Measurements from ENCODE around the gene ZNF629.

Gene ZNF629

GRCh38 chr16:30766206-30766932 lies 20.6 kb downstream of the ZNF629 start:
- no peak for DNase-seq

- DNase-seq = no peak
These were observed 22.1 kb downstream of the ZNF629 start for GRCh38 chr16:30764816-30765465.

DNA sequence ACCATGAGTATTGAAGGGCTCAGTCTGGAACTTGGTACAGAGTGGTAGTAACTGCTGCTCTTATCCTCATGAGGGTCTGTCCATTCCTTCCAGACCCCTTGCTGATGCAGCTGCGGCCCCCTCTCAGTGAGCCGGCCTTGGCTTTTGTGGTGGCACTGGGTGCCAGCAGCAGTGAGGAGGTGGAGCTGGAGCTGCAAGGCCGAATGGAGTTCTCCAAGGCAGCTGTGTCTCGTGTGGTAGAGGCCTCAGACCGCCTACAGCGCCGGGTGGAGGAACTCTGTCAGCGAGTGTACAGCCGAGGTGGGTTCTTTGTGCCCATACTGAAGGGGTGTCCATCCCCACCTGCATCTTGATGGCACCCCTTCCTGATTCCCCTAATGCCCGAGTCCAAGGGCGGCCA lies 22.9 kb downstream of the ZNF629 start:
- no peak for DNase-seq

GRCh38 chr16:30762991-30763725 lies 23.8 kb downstream of the ZNF629 start:
- DNase-seq = no peak

GRCh38 chr16:30761928-30762902 lies 24.8 kb downstream of the ZNF629 start, which contains the start of the genes CFAP119 and RNF40:
Gene CFAP119 (minus strand): TSS chr16:30762062. CDS start chr16:30761748, 314 bp downstream.
Gene RNF40 (plus strand): TSS chr16:30762322. CDS start chr16:30762546, 224 bp downstream.
- DNase-seq = peak; percentile 85 to 96 (median 87)

DNA sequence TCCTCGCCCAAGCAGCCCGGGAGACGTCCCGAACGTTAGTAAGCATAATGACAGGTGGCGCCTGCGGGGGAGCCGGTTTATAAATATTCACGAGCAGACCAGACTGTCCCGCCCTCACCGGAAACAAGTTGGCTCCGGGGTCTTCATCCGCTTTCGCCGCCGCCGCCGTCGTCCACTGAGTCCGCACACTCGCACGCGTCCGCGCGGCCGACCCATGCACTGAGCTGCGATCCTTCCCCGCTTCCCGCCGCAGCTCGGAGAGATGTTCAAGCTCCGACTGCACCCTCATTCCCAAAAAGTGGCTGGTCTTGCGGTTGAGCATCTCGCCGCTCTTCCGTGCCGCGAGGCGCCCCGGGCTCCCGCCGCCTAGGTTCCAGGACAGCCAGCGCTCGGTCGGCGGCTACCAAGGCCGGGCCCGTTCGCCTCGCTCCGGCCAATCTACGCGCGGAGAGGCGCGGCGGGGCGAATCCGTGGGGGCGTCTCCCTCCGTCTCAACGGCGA lies 25.5 kb downstream of the ZNF629 start:
- peak in 3 of 5 donors; percentile 17 to 46 (median 24) for DNase-seq

- no peak for DNase-seq
These were observed 26.2 kb downstream of the ZNF629 start for GRCh38 chr16:30760577-30761426.

DNA sequence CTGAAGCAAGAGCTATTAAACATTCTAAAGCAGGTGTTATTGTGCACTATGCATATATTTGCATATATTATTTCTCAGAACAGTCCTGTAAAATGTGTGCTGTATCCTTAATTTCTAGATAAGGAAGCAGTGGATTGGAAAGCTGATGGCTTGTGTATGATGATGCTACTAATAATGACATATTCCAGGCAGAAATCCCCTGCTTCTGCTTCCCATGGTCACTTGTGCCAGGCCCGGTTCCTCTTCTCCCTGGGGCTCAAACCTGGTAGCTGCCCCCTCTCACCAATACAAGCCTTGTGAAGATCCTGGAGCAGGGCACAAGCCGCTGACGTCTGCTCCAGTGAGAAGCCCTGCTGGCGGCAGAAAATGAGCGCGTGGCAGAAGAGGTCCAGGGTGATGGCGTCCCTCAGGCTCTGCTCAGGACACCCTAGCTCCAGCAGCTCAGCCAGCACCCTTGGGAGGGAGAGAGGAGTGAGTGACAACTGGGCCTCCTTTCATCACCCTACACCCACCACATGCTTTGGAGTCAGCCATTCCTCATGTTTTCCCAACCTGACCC lies 26.9 kb downstream of the ZNF629 start:
- DNase-seq = no peak

- no peak for DNase-seq
These were observed 28.0 kb downstream of the ZNF629 start for GRCh38 chr16:30758988-30759491.

- DNase-seq = no peak
These were observed 29.7 kb downstream of the ZNF629 start for GRCh38 chr16:30757316-30757715.

DNA sequence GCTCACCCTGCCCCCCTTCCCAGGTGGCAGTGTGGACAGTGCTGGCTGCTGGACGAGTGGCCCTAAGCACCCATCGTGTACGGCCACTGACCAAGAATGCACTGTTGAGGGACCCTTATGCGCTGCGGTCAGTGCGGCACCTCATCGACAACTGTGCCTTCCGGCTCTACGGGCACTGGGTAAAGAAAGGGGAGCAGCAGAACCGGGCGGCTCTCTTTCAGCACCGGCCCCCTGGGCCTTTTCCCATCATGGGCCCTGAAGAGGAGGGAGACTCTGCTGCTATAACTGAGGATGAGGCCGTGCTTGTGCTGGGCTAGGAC lies 30.3 kb downstream of the ZNF629 start:
- DNase-seq = no peak

DNA sequence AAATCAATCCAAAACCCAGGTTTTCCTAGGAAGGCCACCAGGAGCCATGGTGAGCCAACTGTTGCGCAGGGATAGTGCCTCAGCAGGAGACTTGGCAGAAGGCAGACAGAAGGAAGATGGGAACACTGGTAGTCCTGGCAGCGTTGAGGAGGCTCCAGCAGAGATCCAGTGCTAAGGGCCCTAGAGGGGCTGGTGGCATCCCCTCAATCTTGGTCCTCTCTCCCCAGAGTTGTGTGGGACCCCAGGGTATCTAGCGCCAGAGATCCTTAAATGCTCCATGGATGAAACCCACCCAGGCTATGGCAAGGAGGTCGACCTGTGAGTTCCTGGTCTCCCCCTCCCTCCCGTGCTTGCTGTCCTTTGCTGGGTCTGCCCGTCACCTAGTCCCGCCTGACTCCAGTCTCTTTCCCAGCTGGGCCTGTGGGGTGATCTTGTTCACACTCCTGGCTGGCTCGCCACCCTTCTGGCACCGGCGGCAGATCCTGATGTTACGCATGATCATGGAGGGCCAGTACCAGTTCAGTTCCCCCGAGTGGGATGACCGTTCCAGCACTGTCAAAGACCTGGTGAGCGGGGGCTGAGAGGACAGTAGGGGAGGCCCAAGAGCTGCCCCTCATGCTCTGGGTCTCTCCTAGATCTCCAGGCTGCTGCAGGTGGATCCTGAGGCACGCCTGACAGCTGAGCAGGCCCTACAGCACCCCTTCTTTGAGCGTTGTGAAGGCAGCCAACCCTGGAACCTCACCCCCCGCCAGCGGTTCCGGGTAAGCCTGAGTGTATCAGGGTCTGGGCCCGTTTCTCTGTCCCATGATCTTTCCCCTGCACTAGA lies 30.8 kb downstream of the ZNF629 start:
- no peak for DNase-seq

DNA sequence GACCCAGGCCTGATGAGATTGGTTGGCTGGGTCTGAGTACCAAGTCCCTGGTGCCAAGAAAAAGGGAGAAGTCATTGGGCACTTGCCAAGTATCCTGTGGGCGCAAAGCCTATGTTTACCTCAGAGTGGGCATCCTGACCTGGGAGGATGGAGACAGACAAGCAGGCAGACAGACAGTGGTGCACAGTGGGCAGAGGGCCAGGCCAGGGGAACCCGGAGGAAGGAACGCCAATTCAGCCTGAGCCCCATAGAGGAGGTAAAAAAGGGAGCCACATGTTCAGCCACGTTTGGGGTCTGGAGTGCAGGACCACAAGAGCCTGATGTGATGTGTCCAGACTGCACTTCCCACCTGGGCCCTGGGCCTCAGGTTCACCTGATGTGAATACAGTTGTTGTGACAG lies 33.4 kb downstream of the ZNF629 start:
- no peak for DNase-seq

DNA sequence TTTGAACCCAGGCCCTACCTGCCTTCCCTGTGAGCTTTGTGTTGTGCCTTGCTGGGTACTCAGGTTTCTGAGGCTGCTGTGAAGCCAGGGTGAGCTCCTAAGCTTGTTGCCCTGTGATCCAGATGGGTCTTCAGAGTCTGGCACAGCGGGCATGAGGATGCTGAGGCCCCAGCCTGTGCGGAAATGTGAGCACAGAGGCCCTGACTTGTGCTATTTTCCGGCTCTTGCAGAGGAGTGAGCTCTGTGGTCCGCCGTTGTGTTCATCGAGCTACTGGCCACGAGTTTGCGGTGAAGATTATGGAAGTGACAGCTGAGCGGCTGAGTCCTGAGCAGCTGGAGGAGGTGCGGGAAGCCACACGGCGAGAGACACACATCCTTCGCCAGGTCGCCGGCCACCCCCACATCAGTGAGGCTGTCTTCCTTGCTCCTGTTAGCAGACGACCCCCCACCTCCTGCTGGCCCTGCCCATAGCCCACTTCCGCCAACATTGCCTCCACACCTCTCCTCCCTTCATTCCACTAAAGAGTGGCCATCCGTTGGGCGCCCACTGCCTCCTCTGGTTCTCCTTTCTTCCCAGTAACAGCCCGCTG lies 36.0 kb downstream of the ZNF629 start:
- DNase-seq = no peak

GRCh38 chr16:30750201-30750600 lies 36.8 kb downstream of the ZNF629 start:
- DNase-seq = no peak

- DNase-seq = peak in 2 of 5 donors; percentile 16 to 23
These were observed 38.2 kb downstream of the ZNF629 start for GRCh38 chr16:30748634-30749445.

GRCh38 chr16:30747799-30748633 lies 39.0 kb downstream of the ZNF629 start, which contains the start of gene PHKG2:
Gene PHKG2 (plus strand): TSS chr16:30748425. CDS start chr16:30748821, 396 bp downstream.
- peak; percentile 93 to 99 (median 94) for DNase-seq
